Large intestine (tissue), 3 donors: ENCODE data around the gene GRIA1. TPM values are rescaled to one million over a fixed set of nuclear protein-coding genes. Genes with fewer than 3 reads are reported as not detected.

Experiments
- DNase-seq, 2 donors: peaks; one replicate each; pipeline versions ENCODE4 v3.0.0 to v3.0.0-alpha.2; 2013
- H3K27ac ChIP-seq: one replicate; pipeline ENCODE4 v1.5.1; 2013; ENCODE audit warnings: low read length
- H3K27me3 ChIP-seq: 2 replicates; pipeline ENCODE4 v1.6.1; 2013; ENCODE audit warnings: low read length; ENCODE audit not compliant: control insufficient read depth, insufficient read depth
- H3K36me3 ChIP-seq: 2 replicates; pipeline ENCODE4 v1.6.1; 2013; ENCODE audit warnings: low read length; ENCODE audit not compliant: control insufficient read depth, insufficient read depth
- H3K4me1 ChIP-seq: one replicate; pipeline ENCODE4 v1.6.1; 2013; ENCODE audit warnings: low read length; ENCODE audit not compliant: control insufficient read depth, insufficient read depth
- H3K4me3 ChIP-seq: one replicate; pipeline ENCODE4 v1.5.1; 2013; ENCODE audit warnings: low read length
- H3K9me3 ChIP-seq: one replicate; pipeline ENCODE4 v1.6.1; 2013; ENCODE audit warnings: mild to moderate bottlenecking, low read depth, low read length, moderate library complexity; ENCODE audit not compliant: control insufficient read depth
- WGBS: methylation state at CpG from one replicate; pipeline ENCODE4 v1.1.5; 2013; ENCODE audit warnings: low lambda C conversion rate; ENCODE audit not compliant: insufficient coverage; 5-methylcytosine and 5-hydroxymethylcytosine counted together
- polyA plus RNA-seq: library from polyadenylated mRNA; unstranded; fragments of 120-200 nt; gene quantifications from one replicate; pipeline ENCODE4 v1.2.1, GENCODE V29; 2013

GRIA1 gene
- polyA plus RNA-seq, 1 donor, result 0.93 TPM

- no peaks in the 10 kb centered on the region for H3K4me1 ChIP-seq
- no CpG with 5 or more reads among the region's 2 CpGs for WGBS
Observed at GRCh38 chr5:153571162-153571561, 80.7 kb downstream of the GRIA1 start.

GRCh38 chr5:153572411-153573145 is 82.1 kb downstream of the GRIA1 start:
- H3K4me3 ChIP-seq, result no peak overlapping the region
- WGBS, result no CpG with 5 or more reads among the region's 8 CpGs
- no peak for DNase-seq

More at GRCh38 chr5:153571162-153571561, 80.7 kb downstream of the GRIA1 start:
- no peak for DNase-seq
- no peaks in the 10 kb centered on the region for H3K9me3 ChIP-seq
- no peaks in the 10 kb centered on the region for H3K27me3 ChIP-seq
- no peak overlapping the region for H3K4me3 ChIP-seq
- H3K36me3 ChIP-seq, result no peaks in the 10 kb centered on the region
- H3K27ac ChIP-seq, result no peak overlapping the region

DNA sequence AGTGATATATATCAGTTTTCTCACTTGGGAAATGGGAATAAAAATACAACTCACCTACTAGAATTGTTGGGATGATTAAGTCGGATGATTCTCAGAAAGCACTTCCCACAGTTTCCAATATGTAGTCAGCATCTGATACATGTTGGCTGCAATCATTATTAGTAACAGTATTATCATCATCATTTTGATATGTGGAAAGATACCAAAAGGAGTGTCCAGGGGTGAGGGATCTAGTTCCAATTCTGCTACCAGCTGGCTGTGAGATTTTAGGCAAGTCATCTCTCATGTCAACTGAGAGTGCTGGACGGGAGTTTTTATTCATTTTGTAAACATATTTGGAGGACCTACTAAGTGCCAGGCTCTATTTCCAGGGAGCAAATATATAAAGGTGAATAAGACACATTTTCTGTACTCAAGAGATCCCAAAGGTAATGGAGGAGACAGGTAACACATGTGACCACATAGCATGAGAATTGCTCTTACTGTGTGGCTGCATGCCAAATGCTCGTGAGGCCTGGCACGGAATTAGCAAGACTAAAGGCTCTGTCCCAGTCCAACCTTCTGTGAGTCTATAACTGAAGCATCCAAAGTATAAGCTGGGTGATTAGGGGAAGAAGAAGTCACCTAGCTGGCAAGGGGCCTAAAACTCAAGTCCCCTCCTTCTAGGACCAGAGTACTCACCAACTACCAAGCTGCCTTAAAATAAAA is 83.0 kb downstream of the GRIA1 start:
- H3K27me3 ChIP-seq, result no peaks in the 10 kb centered on the region
- no peak overlapping the region for H3K4me3 ChIP-seq
- no CpG with 5 or more reads among the region's 4 CpGs for WGBS
- H3K36me3 ChIP-seq, result no peaks in the 10 kb centered on the region
- H3K4me1 ChIP-seq, result no peaks in the 10 kb centered on the region
- no peak for DNase-seq
- H3K27ac ChIP-seq, result no peak overlapping the region
- H3K9me3 ChIP-seq, result no peaks in the 10 kb centered on the region

More at GRCh38 chr5:153572411-153573145, 82.1 kb downstream of the GRIA1 start:
- Histone ChIP-seq H3K9me3 (no peaks in the 10 kb centered on the region), H3K4me1 (no peaks in the 10 kb centered on the region), H3K27me3 (no peaks in the 10 kb centered on the region), H3K27ac (no peak overlapping the region), H3K36me3 (no peaks in the 10 kb centered on the region)

DNA sequence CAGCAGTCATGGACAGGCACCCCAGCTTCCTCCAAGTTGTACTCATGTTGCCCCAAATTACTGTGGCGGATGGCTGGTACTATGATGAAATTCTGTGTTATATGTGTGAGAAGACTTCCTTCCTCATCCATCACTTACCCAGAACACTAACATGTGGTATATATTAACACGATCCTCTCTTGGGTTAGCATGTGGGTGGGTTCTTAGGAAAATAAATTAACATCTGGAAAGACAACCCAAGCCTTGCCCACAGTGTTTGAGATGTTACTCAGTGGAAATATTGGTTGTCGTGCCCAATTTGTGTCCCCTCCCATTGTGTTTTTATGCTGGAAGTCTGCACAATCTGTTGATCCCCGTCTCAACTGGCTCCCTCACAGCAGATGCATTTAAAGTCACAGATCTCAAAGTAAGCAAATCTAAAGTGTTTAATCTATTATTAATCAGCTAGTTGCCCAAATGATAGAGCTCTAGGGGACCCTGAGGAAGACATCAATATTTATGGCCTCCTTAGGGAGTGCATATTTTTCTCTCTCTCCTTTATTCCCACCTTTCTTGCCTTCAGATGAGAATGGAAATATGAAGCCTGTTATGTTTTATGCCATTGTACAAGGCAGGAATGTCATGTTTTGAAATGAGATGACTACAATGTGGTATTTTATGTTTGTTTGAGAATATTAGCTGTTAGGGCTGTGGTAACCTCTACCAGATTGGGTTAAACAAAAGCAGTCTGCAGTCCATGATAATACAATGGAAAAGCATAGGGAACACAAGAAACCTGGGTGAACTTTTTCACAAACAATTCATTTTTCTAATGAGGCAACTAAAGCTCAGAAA is 93.9 kb downstream of the GRIA1 start:
- Histone ChIP-seq H3K9me3 (no peaks in the 10 kb centered on the region), H3K4me1 (no peaks in the 10 kb centered on the region), H3K36me3 (no peaks in the 10 kb centered on the region), H3K27me3 (no peaks in the 10 kb centered on the region), H3K4me3 (no peak overlapping the region), H3K27ac (no peak overlapping the region)
- WGBS, result no CpG with 5 or more reads among the region's 4 CpGs
- DNase-seq, result no peak

DNA sequence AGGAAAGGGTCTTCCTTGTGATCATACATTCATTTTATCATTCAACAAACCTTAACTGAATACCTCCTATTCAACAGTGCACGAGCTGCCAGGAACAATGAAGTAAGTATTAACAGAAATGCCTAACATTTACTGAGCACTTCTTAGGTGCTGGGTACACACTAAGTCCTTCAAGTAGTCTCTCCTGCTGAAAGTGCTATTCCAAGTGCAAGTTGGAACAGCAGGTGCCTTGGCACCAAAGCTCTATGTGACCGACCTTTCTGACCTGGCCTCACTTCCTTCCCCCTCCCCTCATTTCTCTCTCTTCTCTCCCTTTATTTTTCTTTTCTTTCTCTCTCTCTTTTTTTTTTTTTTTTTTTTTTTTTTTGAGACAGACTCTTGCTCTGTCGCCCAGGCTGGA is 94.5 kb downstream of the GRIA1 start:
- 40% methylated on average over 1 of the region's 3 CpGs for WGBS
- Histone ChIP-seq H3K4me3 (no peak overlapping the region), H3K27ac (no peak overlapping the region), H3K36me3 (no peaks in the 10 kb centered on the region), H3K27me3 (no peaks in the 10 kb centered on the region), H3K9me3 (no peaks in the 10 kb centered on the region), H3K4me1 (no peaks in the 10 kb centered on the region)
- DNase-seq, result no peak

- H3K36me3 ChIP-seq, result no peaks in the 10 kb centered on the region
- H3K4me1 ChIP-seq, result no peaks in the 10 kb centered on the region
- H3K27me3 ChIP-seq, result no peaks in the 10 kb centered on the region
- no CpG with 5 or more reads among the region's 2 CpGs for WGBS
- no peaks in the 10 kb centered on the region for H3K9me3 ChIP-seq
- H3K4me3 ChIP-seq, result no peak overlapping the region
- H3K27ac ChIP-seq, result no peak overlapping the region
- DNase-seq, result no peak
Observed at GRCh38 chr5:153585622-153586277, 95.3 kb downstream of the GRIA1 start.

DNA sequence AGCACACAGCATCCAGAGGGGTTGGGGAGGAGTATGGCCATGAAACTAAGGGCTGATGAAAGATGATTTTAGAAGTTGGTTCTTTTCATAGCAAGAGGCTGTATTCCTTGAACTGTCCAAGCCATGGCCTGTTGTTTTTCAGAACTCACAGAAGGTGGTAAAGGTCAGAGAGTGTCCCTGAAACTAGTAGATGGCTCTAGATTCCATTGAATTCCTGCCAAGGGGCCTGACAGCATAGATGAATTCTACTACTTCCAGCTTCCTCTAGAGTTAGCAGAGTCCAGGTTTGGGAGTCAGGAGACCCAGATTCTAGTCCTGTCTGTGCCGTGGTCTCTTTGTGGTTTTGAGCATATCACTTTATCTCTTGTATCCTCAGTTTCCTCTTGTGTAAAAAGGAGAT is 101.6 kb downstream of the GRIA1 start:
- Histone ChIP-seq H3K4me1 (no peaks in the 10 kb centered on the region), H3K27me3 (no peaks in the 10 kb centered on the region), H3K9me3 (no peaks in the 10 kb centered on the region), H3K27ac (no peak overlapping the region), H3K36me3 (no peaks in the 10 kb centered on the region), H3K4me3 (no peak overlapping the region)
- no CpG with 5 or more reads among the region's 1 CpG for WGBS
- DNase-seq, result no peak

GRCh38 chr5:153594785-153595184 is 104.3 kb downstream of the GRIA1 start:
- Histone ChIP-seq H3K4me3 (no peak overlapping the region), H3K4me1 (no peaks in the 10 kb centered on the region), H3K36me3 (no peaks in the 10 kb centered on the region), H3K9me3 (no peaks in the 10 kb centered on the region), H3K27ac (no peak overlapping the region), H3K27me3 (no peaks in the 10 kb centered on the region)
- no peak for DNase-seq

DNA sequence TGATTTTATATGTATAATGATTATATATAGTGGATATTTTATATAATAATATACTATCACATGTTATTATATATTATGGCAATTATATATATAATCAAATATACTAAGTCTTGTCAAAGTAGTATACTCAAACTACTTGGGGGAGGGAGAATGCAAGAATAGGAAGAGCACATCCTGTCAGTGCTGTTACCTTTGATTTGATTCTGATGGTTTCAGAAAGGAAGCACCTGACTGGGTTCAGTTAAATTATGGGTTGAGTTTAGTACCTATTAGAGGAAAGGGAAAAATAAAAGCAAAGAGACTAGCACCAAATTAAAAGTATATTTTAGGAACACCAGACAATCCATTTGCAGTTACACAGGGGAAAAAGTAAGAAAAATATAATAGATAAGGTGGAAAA is 107.6 kb downstream of the GRIA1 start:
- Histone ChIP-seq H3K27ac (no peak overlapping the region), H3K36me3 (no peaks in the 10 kb centered on the region), H3K4me3 (no peak overlapping the region), H3K9me3 (no peaks in the 10 kb centered on the region), H3K27me3 (no peaks in the 10 kb centered on the region), H3K4me1 (no peaks in the 10 kb centered on the region)
- no peak for DNase-seq

DNA sequence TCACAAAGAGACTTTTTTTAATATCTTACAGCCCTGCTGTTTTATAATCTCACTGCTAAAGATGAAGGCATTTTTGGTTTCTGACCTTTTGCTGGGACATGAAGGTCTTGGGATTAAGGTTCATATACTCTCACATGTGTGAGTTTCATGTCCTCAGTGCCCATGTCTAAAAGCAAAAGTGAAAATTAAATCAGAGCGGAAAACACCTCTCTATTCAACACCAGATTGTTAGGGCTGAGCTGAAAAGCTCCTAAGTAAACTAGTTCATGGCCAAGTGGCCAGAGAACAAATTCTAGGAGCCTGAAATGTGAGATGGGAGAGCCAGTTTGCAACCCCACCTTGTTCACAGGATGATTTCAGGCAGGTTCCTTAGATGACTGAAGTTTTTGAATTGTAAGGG is 110.9 kb downstream of the GRIA1 start:
- Histone ChIP-seq H3K9me3 (no peaks in the 10 kb centered on the region), H3K4me3 (no peak overlapping the region), H3K27me3 (no peaks in the 10 kb centered on the region), H3K27ac (no peak overlapping the region), H3K4me1 (no peaks in the 10 kb centered on the region), H3K36me3 (no peaks in the 10 kb centered on the region)
- WGBS, result no CpG with 5 or more reads among the region's 1 CpG
- DNase-seq, result no peak
